ENCODE measurements around the gene WDR20.

GRCh38 chr14:102090713-102091112 lies 49.0 kb upstream of the WDR20 start:
- TF ChIP-seq, protein P1, sequence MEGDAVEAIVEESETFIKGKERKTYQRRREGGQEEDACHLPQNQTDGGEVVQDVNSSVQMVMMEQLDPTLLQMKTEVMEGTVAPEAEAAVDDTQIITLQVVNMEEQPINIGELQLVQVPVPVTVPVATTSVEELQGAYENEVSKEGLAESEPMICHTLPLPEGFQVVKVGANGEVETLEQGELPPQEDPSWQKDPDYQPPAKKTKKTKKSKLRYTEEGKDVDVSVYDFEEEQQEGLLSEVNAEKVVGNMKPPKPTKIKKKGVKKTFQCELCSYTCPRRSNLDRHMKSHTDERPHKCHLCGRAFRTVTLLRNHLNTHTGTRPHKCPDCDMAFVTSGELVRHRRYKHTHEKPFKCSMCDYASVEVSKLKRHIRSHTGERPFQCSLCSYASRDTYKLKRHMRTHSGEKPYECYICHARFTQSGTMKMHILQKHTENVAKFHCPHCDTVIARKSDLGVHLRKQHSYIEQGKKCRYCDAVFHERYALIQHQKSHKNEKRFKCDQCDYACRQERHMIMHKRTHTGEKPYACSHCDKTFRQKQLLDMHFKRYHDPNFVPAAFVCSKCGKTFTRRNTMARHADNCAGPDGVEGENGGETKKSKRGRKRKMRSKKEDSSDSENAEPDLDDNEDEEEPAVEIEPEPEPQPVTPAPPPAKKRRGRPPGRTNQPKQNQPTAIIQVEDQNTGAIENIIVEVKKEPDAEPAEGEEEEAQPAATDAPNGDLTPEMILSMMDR (conservative IDR thresholded peaks at IDR 0.05; ENCODE audit: low read depth, low read length) = no peak
- TF ChIP-seq EZH2 (IDR thresholded peaks at IDR 0.05; ENCODE audit: low read length, unreplicated experiment) = no peak
